Left cardiac atrium (tissue), 4 donors: ENCODE results near the gene KCNG2. TPM values are rescaled to one million over a fixed set of nuclear protein-coding genes. Genes with fewer than 3 reads are reported as not detected.
A peak's percentile ranks its signal among the peaks of the same experiment; 100 is the strongest.

Source experiments
- ATAC-seq, 2 donors: fragments of 200-7000 bp; cut with Tn5 transposase; one replicate each; pipeline ENCODE4 v1.9.1; 2020; ENCODE audit warnings: mild to moderate bottlenecking in 2 of 2, moderate library complexity in 2 of 2
- DNase-seq: peaks from one replicate; pipeline ENCODE4 v3.0.0-alpha.2; 2020
- intact Hi-C, 2 donors: fragments of 100-400 bp; cut with DNase I; formaldehyde crosslinking; loops; one replicate each; pipeline versions ENCODE4 v1.14.1 to v1.15.1; 2022 to 2023
- total RNA-seq, 2 donors: library from RNA; stranded (reverse); fragmentation: NEBNext Ultra II Directional; extraction: Animal tissue kit (Norgen Biotek cat#: 25700); gene quantifications; one replicate each; pipeline ENCODE4 v1.2.1, GENCODE V29; 2021
- donor health status: DM: no; HTN: yes; CAD: no.
- donor health status: DM: no; HTN: yes; CAD: no; lungs with severe emphysema.
- donor health status: DM: yes; HTN: yes; CAD: no.
- donor health status: Dilated cardiomyopathy.

Gene KCNG2
- total RNA-seq, 2 donors from 2014 or later = 0.15 TPM; not detected in 1

DNA sequence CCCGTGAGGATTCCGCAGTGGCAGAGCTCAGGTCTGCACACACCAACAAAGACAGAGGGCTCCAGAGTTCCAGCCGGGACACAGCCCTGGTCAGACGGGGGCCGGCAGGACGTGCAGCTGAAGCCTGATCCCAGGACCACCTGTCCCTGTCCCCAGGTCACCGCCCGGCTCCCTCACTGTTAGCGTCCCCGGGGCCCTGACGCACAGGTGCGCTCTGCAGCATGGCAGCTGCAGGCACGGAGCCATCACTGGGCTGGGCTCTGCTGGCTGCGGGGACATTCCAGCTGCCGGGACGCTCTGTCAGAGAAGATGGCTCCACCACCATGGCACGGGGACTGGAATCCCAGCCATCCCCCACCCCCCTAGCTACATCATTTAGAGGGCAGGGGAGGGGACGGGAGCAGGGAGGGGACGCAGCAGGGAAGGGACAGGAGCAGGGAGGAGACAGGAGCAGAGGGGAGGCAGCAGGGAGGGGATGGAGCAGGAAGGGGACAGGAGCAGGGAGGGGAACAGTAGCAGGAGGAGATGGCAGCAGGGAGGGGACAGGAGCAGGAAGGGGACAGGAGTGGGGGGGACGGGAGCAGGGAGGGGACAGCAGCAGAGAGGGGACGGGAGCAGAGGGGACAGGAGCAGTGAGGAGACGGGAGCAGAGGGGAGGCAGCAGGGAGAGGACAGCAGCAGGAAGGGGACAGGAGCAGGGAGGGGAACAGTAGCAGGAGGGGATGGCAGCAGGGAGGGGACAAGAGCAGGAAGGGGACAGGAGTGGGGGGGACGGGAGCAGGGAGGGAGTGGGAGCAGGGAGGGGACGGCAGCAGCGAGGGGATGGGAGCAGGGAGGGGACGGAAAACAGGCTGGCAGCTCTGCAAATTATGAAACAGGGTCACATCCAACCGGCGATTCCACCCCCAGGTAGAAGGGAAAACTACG, 113.9 kb downstream of the KCNG2 start:
- intact Hi-C loops = no loop called here
- ATAC-seq = no peak
- no peak for DNase-seq

DNA sequence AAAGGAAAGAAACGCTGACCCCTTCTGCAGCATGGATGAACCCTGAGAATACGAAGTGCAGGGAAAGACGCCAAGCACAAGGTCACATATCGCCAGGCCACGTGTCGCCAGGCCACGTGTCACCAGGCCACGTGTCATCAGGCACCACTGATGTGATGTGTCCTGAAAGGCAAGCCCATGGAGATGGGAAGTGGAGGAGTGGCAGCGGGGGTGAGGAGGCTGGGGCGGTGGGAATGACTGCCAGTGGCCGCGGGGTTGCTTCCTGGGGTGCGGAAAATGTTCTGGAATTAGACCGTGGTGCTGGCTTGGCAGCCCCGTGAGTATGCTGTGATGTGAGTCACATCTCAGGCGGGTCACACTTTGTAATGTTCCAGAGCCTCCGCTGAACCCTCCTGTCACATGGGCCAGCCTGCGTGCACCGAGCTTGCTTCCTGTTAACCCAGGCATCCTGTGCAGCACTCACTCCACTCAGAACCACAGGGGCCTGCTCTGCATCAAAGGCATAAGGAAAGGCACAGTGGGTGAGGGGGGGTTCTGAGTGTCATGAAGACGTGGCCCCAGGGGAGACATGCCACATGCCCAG, 114.8 kb downstream of the KCNG2 start:
- ATAC-seq (no peak), DNase-seq (no peak)
- intact Hi-C loops = no loop called here

DNA sequence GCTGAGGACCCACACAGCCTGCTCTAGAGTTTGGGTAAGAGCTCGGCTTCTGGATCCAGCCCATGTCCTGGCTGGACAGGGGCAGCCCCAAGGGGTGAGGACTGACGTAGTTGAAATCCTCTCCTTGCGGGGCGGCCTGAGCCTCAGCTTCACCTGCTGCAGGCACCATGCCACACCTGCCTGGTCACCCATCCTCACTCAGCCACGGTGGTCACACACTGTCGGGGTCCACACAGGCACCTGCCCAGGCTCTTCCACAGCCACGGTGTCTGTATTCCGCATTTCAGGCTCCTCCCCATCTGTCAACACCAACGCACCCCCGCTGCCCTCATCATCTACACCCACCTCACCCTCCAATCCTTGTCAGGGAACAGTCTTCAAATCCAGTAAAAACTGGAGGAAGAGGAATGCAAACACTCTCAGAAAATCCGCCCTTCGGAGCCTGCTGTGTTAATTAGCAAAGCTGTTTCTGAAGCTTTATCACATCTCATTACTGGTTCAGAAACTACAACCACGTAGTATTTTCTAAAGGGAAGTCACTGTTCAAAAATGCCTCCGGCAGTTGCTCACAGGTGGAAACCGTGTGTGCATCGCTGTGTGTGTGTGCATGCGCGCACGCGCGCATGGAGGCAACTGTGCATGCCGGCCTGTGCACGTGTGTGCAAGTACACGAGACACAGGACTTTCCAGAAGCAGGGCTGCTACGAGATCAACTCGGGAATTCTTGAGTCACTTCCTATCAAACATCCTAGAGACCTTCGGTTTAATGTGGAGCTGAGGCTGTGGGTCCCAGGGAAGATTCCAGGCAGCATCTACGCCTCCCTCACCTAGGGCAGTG, 115.5 kb downstream of the KCNG2 start:
- intact Hi-C loops = no loop called here
- ATAC-seq (no peak), DNase-seq (no peak)

DNA sequence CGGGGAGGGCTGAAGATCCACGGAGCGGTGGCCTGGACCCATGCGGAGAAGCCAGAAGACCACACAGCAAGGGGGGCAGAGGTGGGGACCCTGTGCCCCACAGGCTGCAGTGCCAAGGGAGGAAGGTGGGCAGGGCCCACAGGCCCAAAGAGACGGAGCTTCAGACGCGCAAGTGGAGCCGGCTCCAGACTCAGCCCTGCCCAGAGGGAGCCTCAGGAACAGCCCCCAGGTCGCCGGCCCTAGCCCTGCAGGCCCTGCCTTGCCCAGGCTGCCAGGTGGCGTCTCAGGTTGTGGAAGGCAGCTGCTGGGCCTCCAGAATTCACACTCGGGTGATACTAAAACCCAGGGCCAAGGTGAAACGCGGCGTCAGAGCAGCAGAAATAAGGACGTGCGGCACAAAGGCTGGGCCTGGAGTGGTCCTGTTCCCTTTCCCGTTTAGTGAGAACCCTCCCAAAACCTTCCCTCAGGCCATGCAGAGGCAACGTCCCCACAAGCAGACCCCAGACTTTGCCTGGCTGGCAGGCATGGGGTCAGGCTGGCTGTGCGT, 116.9 kb downstream of the KCNG2 start:
- ATAC-seq = no peak
- intact Hi-C loops = no loop called here
- no peak for DNase-seq

DNA sequence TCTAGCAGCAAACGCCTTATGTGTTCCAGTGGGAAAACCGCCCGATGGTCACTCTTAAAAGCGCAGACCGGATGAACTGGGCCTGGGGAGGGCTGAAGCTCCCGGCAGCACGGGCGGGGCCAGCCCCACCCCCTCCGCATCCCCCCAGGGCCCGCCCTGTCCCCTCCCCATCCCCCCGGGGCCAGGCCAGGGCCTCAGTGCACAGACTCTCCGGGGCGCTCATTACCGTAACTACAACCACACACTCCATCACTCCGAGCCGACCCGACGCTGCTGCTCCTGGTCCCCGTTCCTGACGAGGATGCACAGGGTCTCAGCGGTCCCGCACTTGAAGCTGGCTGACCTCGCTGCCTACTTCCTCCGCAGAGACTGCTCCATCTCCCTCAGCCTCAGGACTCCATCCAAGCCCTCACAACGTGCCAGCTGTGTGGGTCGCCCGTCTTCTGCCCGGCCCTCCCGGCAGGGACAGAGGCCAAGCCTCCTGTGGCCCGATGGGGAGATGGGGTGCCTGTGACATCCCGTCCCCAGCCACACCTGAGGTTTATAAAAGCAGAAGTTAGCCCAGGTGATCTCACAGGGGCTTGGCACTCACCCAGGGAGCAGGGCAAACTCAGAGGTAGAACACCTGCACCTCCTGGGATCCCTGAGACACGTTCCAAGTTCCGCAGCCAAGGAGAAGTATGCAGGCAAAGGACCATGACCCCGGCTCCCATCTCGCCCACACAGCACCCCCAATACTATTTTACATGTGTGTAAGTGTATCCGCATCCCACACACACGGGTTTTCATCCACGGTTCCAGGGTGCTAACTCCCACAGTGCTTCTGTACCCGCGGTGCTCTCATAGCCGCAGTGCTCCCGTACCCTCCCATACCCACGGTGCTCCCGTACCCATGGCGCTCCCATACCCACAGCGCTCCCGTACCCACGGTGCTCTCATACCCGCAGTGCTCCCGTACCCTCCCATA, 117.7 kb downstream of the KCNG2 start:
- intact Hi-C loops = no loop called here
- ATAC-seq = peak in 1 of 2 donors; percentile 17

DNA sequence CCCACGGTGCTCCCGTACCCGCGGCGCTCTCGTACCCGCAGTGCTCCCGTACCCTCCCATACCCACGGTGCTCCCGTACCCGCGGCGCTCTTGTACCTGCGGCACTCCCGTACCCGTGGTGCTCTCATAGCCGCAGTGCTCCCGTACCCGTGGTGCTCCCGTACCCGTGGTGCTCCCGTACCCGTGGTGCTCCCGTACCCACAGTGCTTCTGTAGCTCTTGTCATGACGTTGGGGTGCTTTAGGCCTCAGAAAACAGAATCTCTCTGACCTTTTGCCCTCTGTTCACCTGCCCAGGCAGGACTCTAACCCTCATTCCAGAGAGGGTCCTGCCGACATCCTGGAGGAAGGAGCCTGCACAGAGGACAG, 118.4 kb downstream of the KCNG2 start:
- DNase-seq (no peak), ATAC-seq (no peak)
- intact Hi-C loops = no loop called here

More for the DNA sequence above, 117.7 kb downstream of the KCNG2 start:
- no peak for DNase-seq

DNA sequence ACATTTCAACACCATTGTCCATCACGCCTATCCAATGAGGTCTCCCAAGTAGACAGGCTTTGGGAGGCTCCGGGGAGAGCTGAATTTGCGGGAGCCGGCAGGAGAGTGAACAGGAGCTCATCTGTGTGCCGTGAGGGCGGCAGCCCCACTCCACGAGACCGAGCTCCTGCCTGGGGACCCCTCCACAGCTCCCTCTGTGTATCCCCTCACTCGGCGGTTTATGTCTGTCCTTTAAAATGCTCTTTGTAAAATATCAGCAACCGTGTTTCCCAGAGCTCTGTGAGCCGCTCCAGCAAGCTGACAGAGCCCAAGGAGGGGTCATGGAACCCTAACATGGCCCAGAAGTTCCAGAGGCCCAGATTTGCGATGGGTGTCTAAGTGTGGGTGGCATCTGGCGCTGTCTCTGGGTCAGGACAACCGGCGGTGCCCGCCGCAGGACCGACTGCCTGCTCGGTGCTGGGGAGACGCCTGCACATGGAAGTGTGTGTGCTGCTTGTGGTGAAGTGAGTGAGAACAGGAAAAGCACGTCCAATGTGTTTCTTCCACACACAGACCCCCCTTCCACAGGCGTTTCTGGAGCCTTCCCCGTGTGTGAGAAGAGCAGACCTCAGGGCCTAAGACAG, 118.9 kb downstream of the KCNG2 start:
- DNase-seq (no peak), ATAC-seq (no peak)
- intact Hi-C loops = no loop called here

DNA sequence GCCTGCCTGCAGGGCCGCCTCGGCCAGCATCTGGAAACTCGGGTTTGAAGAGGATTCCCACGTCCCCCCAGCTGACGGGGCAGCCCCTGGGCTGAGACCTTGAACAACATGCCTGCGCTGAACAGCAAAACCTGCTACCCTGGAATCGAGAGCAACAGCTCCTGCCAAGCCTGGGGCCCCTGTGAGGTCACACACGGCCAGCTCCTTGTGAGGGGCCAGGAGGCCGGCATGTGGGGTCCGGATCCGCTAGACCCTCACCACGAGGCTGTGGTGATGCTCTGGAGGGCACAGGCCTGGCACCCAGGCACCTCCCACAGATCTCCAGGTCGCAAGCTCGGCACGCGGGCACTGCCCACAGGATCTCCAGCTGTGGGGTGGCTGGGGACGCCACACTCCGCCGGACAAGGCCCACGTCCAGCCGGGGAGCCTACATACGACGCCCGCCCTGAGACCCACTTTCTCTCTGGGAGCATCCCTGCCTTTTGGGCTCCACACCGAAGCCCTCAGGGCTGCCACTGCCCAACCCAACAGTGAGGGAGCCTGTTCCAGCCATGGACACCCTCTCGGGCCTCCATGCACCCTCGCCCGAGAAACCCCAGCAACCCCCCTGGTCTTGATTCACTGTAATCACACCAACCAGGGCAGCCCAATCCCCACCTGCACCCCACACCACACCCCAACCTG, 119.6 kb downstream of the KCNG2 start:
- DNase-seq (no peak), ATAC-seq (no peak)
- intact Hi-C loops = no loop called here

DNA sequence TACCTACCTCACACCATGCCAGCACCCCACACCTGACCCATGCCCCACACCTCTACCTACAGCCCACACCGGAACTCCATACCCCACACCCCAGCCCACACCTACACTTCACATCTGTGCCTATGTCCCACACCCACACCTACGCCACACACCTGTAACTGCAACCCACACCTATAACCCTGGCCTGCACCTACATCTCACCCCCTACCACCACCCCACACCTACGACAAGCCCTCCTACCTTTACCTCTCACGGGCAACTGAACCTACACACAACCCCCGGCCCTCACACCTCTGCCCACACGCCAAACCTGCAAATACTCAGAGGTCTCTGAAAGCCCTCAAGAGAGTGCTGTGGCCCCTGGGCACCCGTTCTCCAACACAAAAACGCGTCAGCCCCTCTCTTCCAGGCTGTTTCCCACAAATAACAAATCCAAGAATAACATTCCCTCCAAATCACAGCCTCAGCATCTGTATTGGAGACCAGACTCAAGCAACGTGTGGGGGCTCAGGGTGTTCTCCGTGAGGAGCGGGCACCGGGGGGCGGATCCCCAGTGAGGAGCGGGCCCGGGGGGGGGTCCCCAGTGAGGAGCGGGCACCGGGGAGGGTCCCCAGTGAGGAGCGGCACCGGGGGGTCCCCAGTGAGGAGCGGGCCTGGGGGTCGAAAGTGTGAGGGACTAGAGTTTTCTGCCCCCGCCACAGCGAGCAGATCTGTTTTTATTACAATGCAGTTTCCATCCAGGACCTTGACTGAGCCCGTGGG, 120.3 kb downstream of the KCNG2 start:
- ATAC-seq (peak in 1 of 2 donors; percentile 17), DNase-seq (no peak)
- intact Hi-C loops = no loop called here

DNA sequence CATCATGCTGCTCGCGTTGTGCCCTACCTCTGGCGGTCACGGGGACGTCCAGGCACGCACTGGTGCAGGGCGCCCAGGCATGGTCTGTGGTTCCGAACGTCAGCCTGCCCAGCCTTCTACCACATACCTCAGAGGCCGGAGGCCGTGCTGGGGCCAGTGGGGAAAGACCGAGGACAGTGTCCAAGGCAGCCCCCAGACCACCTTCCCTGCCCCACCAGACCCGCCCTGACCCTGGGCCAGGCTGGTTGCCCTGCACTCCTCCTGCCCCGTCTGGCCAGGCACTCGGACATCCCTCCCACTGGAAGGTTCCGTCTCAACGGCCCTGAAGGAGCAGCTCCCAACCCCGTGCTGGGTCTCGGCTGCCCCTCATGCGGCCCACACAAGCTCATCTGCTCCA, 120.9 kb downstream of the KCNG2 start:
- ATAC-seq = no peak

DNA sequence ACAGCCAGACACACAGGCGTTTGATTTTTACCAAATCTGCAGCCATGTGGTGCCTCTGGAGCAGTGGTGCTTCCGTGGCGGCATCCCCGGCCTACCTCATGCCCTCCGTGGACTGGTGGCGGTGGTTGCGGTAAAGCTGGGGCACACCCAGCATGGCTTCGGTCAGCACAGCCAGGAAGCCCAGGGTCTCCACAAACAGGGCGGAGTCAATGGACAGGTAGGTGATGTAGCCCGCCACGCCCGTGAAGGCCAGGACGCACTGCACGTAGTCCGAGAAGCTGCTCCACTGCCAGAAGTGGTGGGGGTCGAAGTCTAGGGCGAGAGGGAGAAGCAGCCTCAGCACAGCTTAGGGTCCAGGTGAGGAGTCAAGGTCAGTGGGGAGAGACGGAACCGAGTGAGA, 121.4 kb downstream of the KCNG2 start:
- intact Hi-C loops = no loop called here
- DNase-seq (no peak), ATAC-seq (no peak)

More for the DNA sequence above, 120.9 kb downstream of the KCNG2 start:
- DNase-seq = no peak
- intact Hi-C loops = no loop called here

DNA sequence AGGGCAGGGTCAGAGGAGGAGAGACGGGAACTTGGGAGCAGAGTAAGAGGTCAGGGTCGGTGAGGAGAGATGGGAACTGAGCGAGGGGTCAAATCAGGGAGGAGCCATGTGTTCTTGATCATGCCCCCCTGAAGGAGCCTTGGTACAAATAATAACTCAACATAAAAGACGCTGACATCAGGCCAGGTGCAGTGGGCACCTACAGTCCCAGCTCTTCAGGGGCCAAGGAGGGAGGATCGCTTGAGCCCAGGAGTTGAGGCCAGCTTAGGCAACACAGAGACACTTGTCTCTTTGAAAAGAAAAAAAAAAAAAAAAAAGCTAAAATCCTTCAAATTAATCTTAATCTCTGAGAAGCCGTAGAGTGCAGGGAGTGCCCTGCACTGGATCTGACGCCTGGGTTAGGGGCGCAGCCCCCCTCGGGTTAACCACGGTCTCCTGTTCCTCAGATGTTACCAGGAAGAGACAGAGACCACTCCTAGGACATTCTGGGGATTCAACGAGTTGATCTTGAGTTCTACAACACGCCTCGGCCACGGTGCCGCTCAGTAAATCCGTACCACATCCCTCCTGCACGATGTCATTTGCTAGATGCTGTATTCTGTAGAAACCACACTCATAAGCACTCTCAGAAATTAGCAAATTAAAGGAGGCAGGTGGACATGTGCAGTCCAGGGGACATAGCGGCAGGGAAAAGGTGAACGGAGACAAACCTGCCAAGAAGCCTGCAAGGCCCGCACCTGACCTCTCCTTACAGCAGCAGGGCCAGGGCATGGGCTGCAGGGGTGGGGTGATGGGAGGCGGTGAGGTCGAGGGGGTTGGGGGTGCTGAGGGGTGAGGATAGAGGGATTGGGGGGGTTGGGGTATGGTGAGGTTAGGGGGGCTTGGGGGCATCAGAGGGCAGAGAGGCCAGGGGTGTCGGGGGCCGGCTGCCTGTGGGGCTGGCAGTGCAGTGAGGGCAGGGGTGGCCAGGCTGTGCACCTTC, 124.5 kb downstream of the KCNG2 start:
- intact Hi-C loops = no loop called here
- DNase-seq (no peak), ATAC-seq (no peak)

DNA sequence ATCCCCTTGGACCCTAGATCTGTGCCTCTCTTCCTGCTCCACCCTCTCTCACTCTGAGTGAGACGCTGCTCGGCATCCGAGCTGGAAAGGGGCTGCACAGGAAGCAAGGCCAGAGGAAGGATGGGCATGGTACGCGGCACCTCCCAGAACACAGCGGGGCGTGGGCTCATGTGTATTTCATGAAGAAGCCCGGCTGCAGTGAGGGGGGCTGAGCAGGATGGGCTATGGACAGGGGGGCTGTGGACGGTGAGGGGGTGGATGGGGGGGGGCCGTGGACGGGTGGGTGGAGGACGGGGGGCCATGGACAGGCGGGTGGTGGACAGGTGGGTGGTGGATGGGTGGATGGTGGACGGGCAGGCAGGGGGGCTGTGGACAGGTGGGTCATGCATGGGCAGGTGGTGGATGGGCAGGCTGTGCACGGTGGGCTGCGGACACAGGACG, 125.3 kb downstream of the KCNG2 start:
- no peak for ATAC-seq
- no peak for DNase-seq
- intact Hi-C loops = no loop called here

DNA sequence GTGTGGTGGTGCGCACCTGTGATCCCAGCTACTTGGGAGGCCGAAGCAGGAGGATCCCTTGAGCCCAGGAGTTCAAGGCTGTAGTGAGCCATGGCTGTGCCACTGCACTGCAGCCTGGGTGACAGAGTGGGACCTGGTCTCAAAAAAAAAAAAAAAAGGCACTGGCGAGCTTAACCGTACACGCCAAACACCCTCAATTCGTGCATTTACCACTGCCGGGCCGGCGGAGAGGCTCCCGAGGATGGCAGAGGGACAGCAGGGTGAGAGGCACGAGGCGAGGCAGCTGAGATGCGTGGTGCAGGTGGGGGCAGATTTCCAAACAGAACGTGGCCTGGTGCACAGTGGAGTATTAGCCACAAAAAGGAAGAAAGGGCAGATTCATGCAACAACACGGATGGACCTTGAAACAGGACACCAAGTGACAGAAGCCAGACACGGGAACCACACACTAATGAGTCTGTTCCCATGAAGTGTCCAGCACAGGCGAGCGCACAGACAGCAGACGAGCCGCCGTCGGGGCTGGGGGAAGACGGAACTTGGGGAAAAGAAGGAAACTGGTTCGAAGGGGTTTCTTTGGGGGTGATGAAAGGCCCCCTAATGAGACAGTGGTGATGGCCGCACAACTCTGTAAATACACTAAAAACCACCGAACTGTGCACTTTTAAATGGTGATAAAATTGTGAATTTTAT, 126.3 kb downstream of the KCNG2 start:
- intact Hi-C loops = no loop called here
- ATAC-seq (no peak), DNase-seq (no peak)
